CD4-positive, CD25-positive, alpha-beta regulatory T cell (primary cell): ENCODE measurements around the gene SLC36A4. TPM values are rescaled to one million over a fixed set of nuclear protein-coding genes. Genes with fewer than 3 reads are reported as not detected.

Experiments
- ATAC-seq, 2 donors: fragments of 150-1000 bp; cut with Tn5 transposase; one replicate each; pipeline ENCODE4 v1.10.0; 2021; ENCODE audit warnings: low read depth in 2 of 2, moderate number of reproducible peaks in 2 of 2, moderate library complexity in 1 of 2
- DNase-seq, 3 donors: peaks; one replicate each; pipeline versions ENCODE4 v3.0.0 to v3.0.0-alpha.2; 2012 to 2022; ENCODE audit warnings: mixed read lengths in 1 of 3
- H3K27ac ChIP-seq: one replicate; pipeline ENCODE4 v1.7.0; 2013; ENCODE audit warnings: mild to moderate bottlenecking, low read length; ENCODE audit not compliant: insufficient read depth, poor library complexity, severe bottlenecking
- H3K27me3 ChIP-seq: one replicate; pipeline ENCODE4 v1.7.0; 2013; ENCODE audit warnings: low read length; ENCODE audit not compliant: control insufficient read depth, insufficient read depth
- H3K36me3 ChIP-seq: one replicate; pipeline ENCODE4 v1.7.0; 2013; ENCODE audit warnings: mild to moderate bottlenecking, low read length, moderate library complexity; ENCODE audit not compliant: control insufficient read depth, insufficient read depth
- H3K4me1 ChIP-seq: 2 replicates; pipeline ENCODE4 v1.7.0; 2013; ENCODE audit warnings: mild to moderate bottlenecking, low read length; ENCODE audit not compliant: insufficient read depth, control insufficient read depth, poor library complexity, severe bottlenecking
- H3K4me3 ChIP-seq: one replicate; pipeline ENCODE4 v1.7.0; 2013; ENCODE audit warnings: low read depth, mild to moderate bottlenecking, low read length, moderate library complexity
- H3K9me3 ChIP-seq, 2 experiments: 1 replicate in 1 of 2; 2 replicates in 1 of 2; pipeline ENCODE4 v1.7.0; 2013; ENCODE audit warnings: low read length in 2 of 2, mild to moderate bottlenecking in 1 of 2, moderate library complexity in 1 of 2; ENCODE audit not compliant: control insufficient read depth in 2 of 2
- H3K27ac Mint-ChIP-seq, 3 donors: one replicate each; pipeline ENCODE4 v1.8.0; 2020 to 2022; ENCODE audit warnings: mild to moderate bottlenecking in 3 of 3, mixed read lengths in 3 of 3, moderate library complexity in 2 of 3
- H3K27me3 Mint-ChIP-seq: one replicate; pipeline ENCODE4 v1.8.0; 2022; ENCODE audit warnings: mild to moderate bottlenecking, mixed read lengths
- H3K36me3 Mint-ChIP-seq: one replicate; pipeline ENCODE4 v1.8.0; 2020; ENCODE audit warnings: mixed read lengths
- H3K4me1 Mint-ChIP-seq, 4 donors: one replicate each; pipeline ENCODE4 v1.8.0; 2020 to 2022; ENCODE audit warnings: mixed read lengths in 4 of 4, mild to moderate bottlenecking in 1 of 4
- H3K4me3 Mint-ChIP-seq, 4 donors: one replicate each; pipeline ENCODE4 v1.8.0; 2020 to 2022; ENCODE audit warnings: mild to moderate bottlenecking in 4 of 4, mixed read lengths in 4 of 4, moderate library complexity in 3 of 4
- H3K9me3 Mint-ChIP-seq, 7 donors: one replicate each; pipeline ENCODE4 v1.8.0; 2020 to 2022; ENCODE audit warnings: mixed read lengths in 7 of 7, mild to moderate bottlenecking in 3 of 7, moderate library complexity in 2 of 7
- polyA plus RNA-seq, 4 donors: library from polyadenylated mRNA; unstranded; fragments of 300-500 nt; fragmentation: Illumina TruSeq; gene quantifications; one replicate each; pipeline ENCODE4 v1.2.3, GENCODE V29; 2021
- total RNA-seq: library from RNA; stranded (reverse); gene quantifications from one replicate; pipeline ENCODE4 v1.2.3, GENCODE V29; 2022

The SLC36A4 gene
- total and polyA plus RNA-seq, 5 donors from 2014 or later, result 10.3 to 17.4 (median 11.0) TPM

GRCh38 chr11:93209466-93209865 lies 11.7 kb upstream of the SLC36A4 start:
- ATAC-seq (no peak), DNase-seq (no peak)
- no peaks in the 10 kb centered on the region for H3K27me3 Mint-ChIP-seq
- Histone ChIP-seq H3K9me3 (peaks cover 0 to 9% of the 10 kb centered on the region in 2 experiments), H3K4me1 (no peaks in the 10 kb centered on the region), H3K4me3 (no peak overlapping the region), H3K27ac (no peak overlapping the region), H3K27me3 (peaks cover 12% of the 10 kb centered on the region), H3K36me3 (no peaks in the 10 kb centered on the region)
- peaks cover 0 to 7% (median 0%) of the 10 kb centered on the region in 7 donors for H3K9me3 Mint-ChIP-seq
- no peak overlapping the region for H3K4me3 Mint-ChIP-seq
- H3K4me1 Mint-ChIP-seq, result no peaks in the 10 kb centered on the region
- no peaks in the 10 kb centered on the region for H3K36me3 Mint-ChIP-seq
- H3K27ac Mint-ChIP-seq, result no peak overlapping the region

GRCh38 chr11:93208663-93209270 lies 11.0 kb upstream of the SLC36A4 start:
- H3K27ac ChIP-seq, result no peak overlapping the region

GRCh38 chr11:93199616-93200015 lies 1.8 kb upstream of the SLC36A4 start:
- Mint-ChIP-seq H3K9me3 (no peaks in the 10 kb centered on the region), H3K27me3 (peaks cover 19% of the 10 kb centered on the region), H3K4me3 (peak overlapping the region in 2 of 4 donors; percentile 73 to 98), H3K4me1 (peaks cover 4 to 22% (median 17%) of the 10 kb centered on the region in 4 donors), H3K27ac (no peak overlapping the region), H3K36me3 (no peaks in the 10 kb centered on the region)
- DNase-seq (no peak), ATAC-seq (no peak)
- no peaks in the 10 kb centered on the region for H3K9me3 ChIP-seq
- H3K4me1 ChIP-seq, result peaks cover 15% of the 10 kb centered on the region
- H3K27ac ChIP-seq, result no peak overlapping the region
- no peak overlapping the region for H3K4me3 ChIP-seq
- no peaks in the 10 kb centered on the region for H3K36me3 ChIP-seq
- peaks cover 2% of the 10 kb centered on the region for H3K27me3 ChIP-seq

More at GRCh38 chr11:93208663-93209270, 11.0 kb upstream of the SLC36A4 start:
- ATAC-seq (no peak), DNase-seq (no peak)
- Histone ChIP-seq H3K4me3 (no peak overlapping the region), H3K36me3 (no peaks in the 10 kb centered on the region), H3K9me3 (peaks cover 0 to 9% of the 10 kb centered on the region in 2 experiments), H3K4me1 (no peaks in the 10 kb centered on the region), H3K27me3 (peaks cover 12% of the 10 kb centered on the region)
- no peaks in the 10 kb centered on the region for H3K36me3 Mint-ChIP-seq
- peaks cover 0 to 7% (median 0%) of the 10 kb centered on the region in 7 donors for H3K9me3 Mint-ChIP-seq
- peaks cover 4% of the 10 kb centered on the region for H3K27me3 Mint-ChIP-seq
- H3K27ac Mint-ChIP-seq, result no peak overlapping the region
- H3K4me1 Mint-ChIP-seq, result no peaks in the 10 kb centered on the region
- no peak overlapping the region for H3K4me3 Mint-ChIP-seq

- peaks cover 2% of the 10 kb centered on the region for H3K27me3 ChIP-seq
- H3K4me1 ChIP-seq, result peaks cover 15% of the 10 kb centered on the region
- no peaks in the 10 kb centered on the region for H3K36me3 ChIP-seq
- Mint-ChIP-seq H3K27ac (peak overlapping the region; percentile 43 to 74 (median 45)), H3K27me3 (peaks cover 15% of the 10 kb centered on the region), H3K9me3 (no peaks in the 10 kb centered on the region), H3K4me3 (peak overlapping the region; percentile 95 to 98 (median 96)), H3K36me3 (no peaks in the 10 kb centered on the region), H3K4me1 (peaks cover 4 to 26% (median 18%) of the 10 kb centered on the region in 4 donors)
- no peak for DNase-seq
- H3K9me3 ChIP-seq, result no peaks in the 10 kb centered on the region
- peak overlapping the region; percentile 84 for H3K27ac ChIP-seq
- H3K4me3 ChIP-seq, result peak overlapping the region; percentile 91
- ATAC-seq, result no peak
These were observed 539 bp upstream of the SLC36A4 start for GRCh38 chr11:93198215-93198845.

- Histone ChIP-seq H3K4me1 (peaks cover 15% of the 10 kb centered on the region), H3K4me3 (peak overlapping the region; percentile 95), H3K27ac (peak overlapping the region; percentile 84), H3K36me3 (no peaks in the 10 kb centered on the region), H3K9me3 (no peaks in the 10 kb centered on the region), H3K27me3 (peaks cover 2% of the 10 kb centered on the region)
- no peaks in the 10 kb centered on the region for H3K36me3 Mint-ChIP-seq
- H3K4me3 Mint-ChIP-seq, result peak overlapping the region; percentile 95 to 98 (median 96)
- H3K27me3 Mint-ChIP-seq, result peaks cover 9% of the 10 kb centered on the region
- H3K9me3 Mint-ChIP-seq, result no peaks in the 10 kb centered on the region
- DNase-seq (no peak), ATAC-seq (no peak)
- peak overlapping the region; percentile 92 to 96 (median 93) for H3K27ac Mint-ChIP-seq
- peaks cover 4 to 29% (median 19%) of the 10 kb centered on the region in 4 donors for H3K4me1 Mint-ChIP-seq
These were observed 893 bp downstream of the SLC36A4 start for GRCh38 chr11:93196816-93197379.

- Histone ChIP-seq H3K4me1 (peaks cover 15% of the 10 kb centered on the region), H3K4me3 (no peak overlapping the region), H3K36me3 (no peaks in the 10 kb centered on the region), H3K27me3 (no peaks in the 10 kb centered on the region), H3K27ac (no peak overlapping the region), H3K9me3 (no peaks in the 10 kb centered on the region)
- H3K36me3 Mint-ChIP-seq, result no peaks in the 10 kb centered on the region
- H3K27ac Mint-ChIP-seq, result no peak overlapping the region
- no peaks in the 10 kb centered on the region for H3K27me3 Mint-ChIP-seq
- no peak for DNase-seq
- no peak for ATAC-seq
- H3K4me3 Mint-ChIP-seq, result peak overlapping the region in 1 of 4 donors; percentile 22
- peaks cover 4 to 29% (median 21%) of the 10 kb centered on the region in 4 donors for H3K4me1 Mint-ChIP-seq
- H3K9me3 Mint-ChIP-seq, result no peaks in the 10 kb centered on the region
These were observed 3.0 kb downstream of the SLC36A4 start for GRCh38 chr11:93194673-93195291.

GRCh38 chr11:93193731-93194130 lies 4.1 kb downstream of the SLC36A4 start:
- H3K9me3 ChIP-seq, result no peaks in the 10 kb centered on the region
- H3K27me3 ChIP-seq, result no peaks in the 10 kb centered on the region
- H3K4me3 ChIP-seq, result no peak overlapping the region
- H3K4me1 ChIP-seq, result peaks cover 14% of the 10 kb centered on the region
- no peaks in the 10 kb centered on the region for H3K36me3 ChIP-seq
- no peaks in the 10 kb centered on the region for H3K9me3 Mint-ChIP-seq
- H3K27ac Mint-ChIP-seq, result no peak overlapping the region
- H3K4me1 Mint-ChIP-seq, result peaks cover 4 to 25% (median 20%) of the 10 kb centered on the region in 4 donors
- H3K27ac ChIP-seq, result no peak overlapping the region
- no peak for DNase-seq
- ATAC-seq, result no peak
- H3K27me3 Mint-ChIP-seq, result no peaks in the 10 kb centered on the region
- H3K4me3 Mint-ChIP-seq, result no peak overlapping the region
- no peaks in the 10 kb centered on the region for H3K36me3 Mint-ChIP-seq
